Heart right ventricle (tissue), 16 donors: Measurements from ENCODE around the gene UFL1. TPM values are rescaled to one million over a fixed set of nuclear protein-coding genes. Genes with fewer than 3 reads are reported as not detected.

Source experiments
- ATAC-seq, 8 donors: fragments of 200-7000 bp; cut with Tn5 transposase; one replicate each; pipeline ENCODE4 v1.9.1; 2020; ENCODE audit warnings: mild to moderate bottlenecking in 8 of 8, moderate library complexity in 8 of 8, moderate number of reproducible peaks in 1 of 8
- DNase-seq, 2 donors: peaks; one replicate each; pipeline ENCODE4 v3.0.0-alpha.2; 2020
- H3K27ac ChIP-seq, 10 donors: fragments of 200-600 bp; sonication (generic) in 2 of 10; one replicate each; pipeline versions ENCODE4 v1.5.0 to v1.8.0; 2020 to 2022; ENCODE audit warnings: mild to moderate bottlenecking in 3 of 10
- H3K27me3 ChIP-seq, 7 donors: fragments of 200-600 bp; one replicate each; pipeline ENCODE4 v1.8.0; 2021 to 2022; ENCODE audit warnings: mild to moderate bottlenecking in 2 of 7
- H3K36me3 ChIP-seq, 9 donors: fragments of 200-600 bp; sonication (generic) in 1 of 9; one replicate each; pipeline versions ENCODE4 v1.5.0 to v1.8.0; 2020 to 2022; ENCODE audit warnings: mild to moderate bottlenecking in 2 of 9
- H3K4me1 ChIP-seq, 9 donors: fragments of 200-600 bp; sonication (generic) in 1 of 9; one replicate each; pipeline versions ENCODE4 v1.5.0 to v1.8.0; 2020 to 2022; ENCODE audit warnings: mild to moderate bottlenecking in 4 of 9
- H3K4me3 ChIP-seq, 10 donors: fragments of 200-600 bp; sonication (generic) in 2 of 10; one replicate each; pipeline versions ENCODE4 v1.5.0 to v1.8.0; 2020 to 2022; ENCODE audit warnings: mild to moderate bottlenecking in 7 of 10, moderate library complexity in 2 of 10
- H3K9me3 ChIP-seq, 11 donors: fragments of 200-600 bp in 10 of 11; sonication (generic) in 2 of 11; one replicate each; pipeline versions ENCODE4 v1.5.0 to v1.8.0; 2013 to 2022; ENCODE audit warnings: mild to moderate bottlenecking in 2 of 11, control low read depth in 1 of 11, moderate library complexity in 1 of 11
- CTCF ChIP-seq, 9 donors: fragments of 200-600 bp; sonication (generic) in 2 of 9; IDR thresholded peaks; one replicate each; pipeline versions ENCODE4 v1.5.0 to v1.8.0; 2021 to 2022; ENCODE audit warnings: antibody characterized with exemption in 9 of 9, mild to moderate bottlenecking in 5 of 9, moderate library complexity in 1 of 9
- WGBS, 2 donors: extraction: QIAGEN DNeasy Blood & Tissue Kit; methylation state at CpG; one replicate each; pipeline ENCODE4 v1.1.7; 2013; ENCODE audit warnings: inconsistent platforms in 1 of 2; 5-methylcytosine and 5-hydroxymethylcytosine counted together
- intact Hi-C, 10 donors: fragments of 100-400 bp; cut with DNase I; formaldehyde crosslinking; loops; one replicate each; pipeline versions ENCODE4 v1.11.1 to v1.14.2; 2022
- polyA plus RNA-seq, 2 donors: library from polyadenylated mRNA; stranded (reverse); fragments of 200-250 nt; gene quantifications; one replicate each; pipeline ENCODE4 v1.2.3, GENCODE V29; 2013
- total RNA-seq, 10 donors: library from RNA; stranded (reverse); fragmentation: NEBNext Ultra II Directional in 3 of 10; extraction: Animal tissue kit (Norgen Biotek cat#: 25700) in 3 of 10; gene quantifications; one replicate each; pipeline versions ENCODE4 v1.2.1 to v1.2.4, GENCODE V29; 2021 to 2023
- donor health status: Arrhythmogenic right ventricular cardiomyopathy.
- donor health status: ischemic (EF 13 %, LVEDD 7.1; RV severe dilation, severe dysfunction).
- donor health status: healthy with polysubstance abuse.
- donor health status: DM: no; HTN: yes; CAD: no.
- donor health status: DM: no; HTN: no; CAD: no.
- donor health status: ischemic (EF 25% LVEDD 6.9; RV normal size, moderate dysfunction).
- donor health status: ischemic (EF 25% LVEDD 5.7; RV mildly dilated, moderate dysfunction).
- donor health status: healthy.
- donor health status: DM: yes; HTN: yes; CAD: no.
- donor health status: Ischemic cardiomyopathy.
- donor health status: ischemic (EF 35%, LVEDD 5.7; RV mildly dilated, moderate dysfunction).
- donor health status: nonischemic (EF 11% LVEDD 7.7; RV severe dilation, severe dysfunction).
- donor health status: DM: yes; HTN: yes; CAD: no.
- donor health status: PGD.
- donor health status: ischemic (EF 29% LVEDD 5.4; RV normal size, mild dysfunction).
- donor health status: nonischemic (EF 23%, LVEDD 6.1; RV moderate dilation, normal function).

UFL1 gene
- total and polyA plus RNA-seq, 12 donors = 9.0 to 32.7 (median 25.0) TPM

- Histone ChIP-seq H3K36me3 (peaks cover 0 to 100% (median 49%) of the 10 kb centered on the region in 9 donors), H3K4me1 (no peaks in the 10 kb centered on the region), H3K27me3 (no peaks in the 10 kb centered on the region), H3K9me3 (no peaks in the 10 kb centered on the region), H3K27ac (no peak overlapping the region), H3K4me3 (no peak overlapping the region)
- intact Hi-C loops = loop anchor here in 1 of 10 donors (10.0 kb wide), 1 partner anchor 362 kb away; the partner anchor contains the start of gene NDUFAF4
- ATAC-seq = no peak
- no peak for DNase-seq
- TF ChIP-seq CTCF (IDR thresholded peaks at IDR 0.05) = no peak
- WGBS, 2 donors = 70 to 83% methylated on average over 1 of the region's 1 CpG
Observed at GRCh38 chr6:96532399-96532798, 10.8 kb downstream of the UFL1 start.

- H3K36me3 ChIP-seq = peaks cover 0 to 100% (median 36%) of the 10 kb centered on the region in 9 donors
Observed at GRCh38 chr6:96537726-96538125, 16.1 kb downstream of the UFL1 start.

GRCh38 chr6:96542702-96543101 is 21.1 kb downstream of the UFL1 start:
- Histone ChIP-seq H3K9me3 (no peaks in the 10 kb centered on the region), H3K4me3 (no peak overlapping the region), H3K27me3 (no peaks in the 10 kb centered on the region), H3K36me3 (peaks cover 0 to 100% (median 33%) of the 10 kb centered on the region in 9 donors), H3K27ac (no peak overlapping the region), H3K4me1 (no peaks in the 10 kb centered on the region)
- DNase-seq (no peak), ATAC-seq (no peak)
- peak in 8 of 9 donors; percentile 8 to 55 (median 33) for TF ChIP-seq CTCF (IDR thresholded peaks at IDR 0.05)
- intact Hi-C loops = loop anchor here in 2 of 10 donors (5.0 to 10.0 kb wide), 3 partner anchors 220 to 512 kb away; no protein-coding TSS in a partner anchor

More at GRCh38 chr6:96537726-96538125, 16.1 kb downstream of the UFL1 start:
- intact Hi-C loops = loop anchor here in 1 of 10 donors (10.0 kb wide), 1 partner anchor 357 kb away; the partner anchor contains the start of gene NDUFAF4
- no peaks in the 10 kb centered on the region for H3K27me3 ChIP-seq
- H3K9me3 ChIP-seq = no peaks in the 10 kb centered on the region
- H3K4me3 ChIP-seq = no peak overlapping the region
- no peak overlapping the region for H3K27ac ChIP-seq
- DNase-seq = no peak
- H3K4me1 ChIP-seq = no peaks in the 10 kb centered on the region
- 80 to 84% methylated on average over 5 of the region's 5 CpGs for WGBS, 2 donors
- no peak for ATAC-seq
- TF ChIP-seq CTCF (IDR thresholded peaks at IDR 0.05) = no peak

- WGBS, 2 donors = 96 to 97% methylated on average over 3 of the region's 3 CpGs
- DNase-seq (no peak), ATAC-seq (no peak)
- H3K27ac ChIP-seq = no peak overlapping the region
- peaks cover 0 to 100% (median 34%) of the 10 kb centered on the region in 9 donors for H3K36me3 ChIP-seq
- no peaks in the 10 kb centered on the region for H3K27me3 ChIP-seq
- H3K4me1 ChIP-seq = no peaks in the 10 kb centered on the region
- TF ChIP-seq CTCF (IDR thresholded peaks at IDR 0.05) = no peak
- intact Hi-C loops = loop anchor here in 1 of 10 donors (10.0 kb wide), 2 partner anchors 219 to 509 kb away; no protein-coding TSS in a partner anchor
- no peaks in the 10 kb centered on the region for H3K9me3 ChIP-seq
- H3K4me3 ChIP-seq = no peak overlapping the region
Observed at GRCh38 chr6:96545882-96546281, 24.3 kb downstream of the UFL1 start.
